ENCODE measurements around the gene FOXA2. TPM values are rescaled to one million over a fixed set of nuclear protein-coding genes. Genes with fewer than 3 reads are reported as not detected.

The FOXA2 gene
- polyA plus RNA-seq, 1 experiment, result not detected

- Histone ChIP-seq H3K9me3 (ENCODE audit: control insufficient read depth, insufficient read depth, low read length) (peaks cover 4% of the 10 kb centered on the region; the same call in 1 of the 2 replicates), H3K27ac (ENCODE audit: low read depth, low read length) (no peak overlapping the region), H3K27me3 (ENCODE audit: control insufficient read depth, insufficient read depth, low read length) (peaks cover 61% of the 10 kb centered on the region), H3K4me3 (ENCODE audit: low read depth, low read length) (no peak overlapping the region)
- ChIA-PET POLR2A (no interaction called here), CTCF (no interaction called here)
- TF ChIP-seq CTCF (IDR thresholded peaks at IDR 0.05; ENCODE audit: low read depth, low read length), result no peak
- DNase-seq (ENCODE audit: low read depth, low spot score), result no peak
Observed at GRCh38 chr20:22575737-22576136, 8.6 kb downstream of the FOXA2 start.

GRCh38 chr20:22575087-22575721 lies 9.2 kb downstream of the FOXA2 start:
- no peak overlapping the region for H3K27ac ChIP-seq (ENCODE audit: low read depth, low read length)
- peaks cover 56% of the 10 kb centered on the region for H3K27me3 ChIP-seq (ENCODE audit: control insufficient read depth, insufficient read depth, low read length)
- ChIA-PET CTCF (no interaction called here), POLR2A (no interaction called here)
- H3K9me3 ChIP-seq (ENCODE audit: control insufficient read depth, insufficient read depth, low read length), result peaks cover 4% of the 10 kb centered on the region; the same call in 1 of the 2 replicates
- DNase-seq (ENCODE audit: low read depth, low spot score), result no peak
- no peak for TF ChIP-seq CTCF (IDR thresholded peaks at IDR 0.05; ENCODE audit: low read depth, low read length)
- H3K4me3 ChIP-seq (ENCODE audit: low read depth, low read length), result no peak overlapping the region

- no peak for DNase-seq (ENCODE audit: low read depth, low spot score)
- Histone ChIP-seq H3K27me3 (ENCODE audit: control insufficient read depth, insufficient read depth, low read length) (peaks cover 50% of the 10 kb centered on the region), H3K9me3 (ENCODE audit: control insufficient read depth, insufficient read depth, low read length) (peaks cover 4% of the 10 kb centered on the region; the same call in 1 of the 2 replicates), H3K27ac (ENCODE audit: low read depth, low read length) (no peak overlapping the region), H3K4me3 (ENCODE audit: low read depth, low read length) (no peak overlapping the region)
- no peak for TF ChIP-seq CTCF (IDR thresholded peaks at IDR 0.05; ENCODE audit: low read depth, low read length)
- ChIA-PET CTCF (no interaction called here), POLR2A (no interaction called here)
Observed at GRCh38 chr20:22574545-22575086, 9.8 kb downstream of the FOXA2 start.

GRCh38 chr20:22572491-22572890 lies 11.9 kb downstream of the FOXA2 start:
- DNase-seq (ENCODE audit: low read depth, low spot score), result no peak
- Histone ChIP-seq H3K27me3 (ENCODE audit: control insufficient read depth, insufficient read depth, low read length) (peaks cover 48% of the 10 kb centered on the region), H3K9me3 (ENCODE audit: control insufficient read depth, insufficient read depth, low read length) (peaks cover 4% of the 10 kb centered on the region; the same call in 1 of the 2 replicates), H3K27ac (ENCODE audit: low read depth, low read length) (no peak overlapping the region), H3K4me3 (ENCODE audit: low read depth, low read length) (no peak overlapping the region)
- CTCF ChIA-PET, result no interaction called here
- no peak for TF ChIP-seq CTCF (IDR thresholded peaks at IDR 0.05; ENCODE audit: low read depth, low read length)
- POLR2A ChIA-PET, result no interaction called here

- CTCF ChIA-PET, result interaction anchor here (0.6 kb wide), 1 partner anchor 414 kb away, joined by 6 read pairs; no protein-coding TSS in a partner anchor
- no peak for DNase-seq (ENCODE audit: low read depth, low spot score)
- TF ChIP-seq CTCF (IDR thresholded peaks at IDR 0.05; ENCODE audit: low read depth, low read length), result no peak
- no peak overlapping the region for H3K4me3 ChIP-seq (ENCODE audit: low read depth, low read length)
- H3K27ac ChIP-seq (ENCODE audit: low read depth, low read length), result no peak overlapping the region
- peaks cover 44% of the 10 kb centered on the region for H3K27me3 ChIP-seq (ENCODE audit: control insufficient read depth, insufficient read depth, low read length)
- POLR2A ChIA-PET, result no interaction called here
- H3K9me3 ChIP-seq (ENCODE audit: control insufficient read depth, insufficient read depth, low read length), result peaks cover 4% of the 10 kb centered on the region; the same call in 1 of the 2 replicates
Observed at GRCh38 chr20:22572023-22572422, 12.3 kb downstream of the FOXA2 start.

Measured in AG04450 (cell line).